ENCODE data around the gene POU3F3. TPM values are rescaled to one million over a fixed set of nuclear protein-coding genes. Genes with fewer than 3 reads are reported as not detected.

POU3F3 gene
- total RNA-seq, 2 donors from 2014 or later = not detected

- H3K4me1 ChIP-seq (ENCODE audit: control insufficient read depth, insufficient read depth, low read length) = peaks cover 9% of the 10 kb centered on the region
- no peak overlapping the region for H3K27ac ChIP-seq (ENCODE audit: low read depth, low read length)
- 0 to 2% methylated on average over 20 to 51 of the region's 51 CpGs for WGBS, 2 experiments (ENCODE audit: insufficient coverage in 1 of 2, insufficient read length in 1 of 2)
- H3K27me3 ChIP-seq (ENCODE audit: control insufficient read depth, insufficient read depth, low read length, poor library complexity, severe bottlenecking) = peaks cover 100% of the 10 kb centered on the region
- no peaks in the 10 kb centered on the region for H3K9me3 Mint-ChIP-seq
- H3K4me3 Mint-ChIP-seq = peak overlapping the region; percentile 26
- H3K27me3 Mint-ChIP-seq (ENCODE audit: insufficient read depth) = peaks cover 100% of the 10 kb centered on the region
- H3K9ac ChIP-seq (ENCODE audit: extremely low read depth, low read length, poor library complexity, severe bottlenecking) = no peak overlapping the region
- H3K9me3 ChIP-seq (ENCODE audit: control insufficient read depth, low read length) = no peaks in the 10 kb centered on the region
- no peak overlapping the region for H3K4me3 ChIP-seq (ENCODE audit: low read length)
- H3K27ac Mint-ChIP-seq = no peak overlapping the region
- peaks cover 20% of the 10 kb centered on the region for H3K4me1 Mint-ChIP-seq
- TF ChIP-seq CTCF (conservative IDR thresholded peaks at IDR 0.05) = no peak
- no peaks in the 10 kb centered on the region for H3K36me3 ChIP-seq (ENCODE audit: control insufficient read depth, insufficient read depth, low read length)
- H3K36me3 Mint-ChIP-seq (ENCODE audit: low read depth) = no peaks in the 10 kb centered on the region
- DNase-seq = peak; percentile 81
Measured at GRCh38 chr2:104866883-104867812, 13.2 kb downstream of the POU3F3 start.

- H3K27me3 Mint-ChIP-seq (ENCODE audit: insufficient read depth) = peaks cover 100% of the 10 kb centered on the region
- H3K27ac ChIP-seq (ENCODE audit: low read depth, low read length) = no peak overlapping the region
- H3K4me1 Mint-ChIP-seq = peaks cover 24% of the 10 kb centered on the region
- no peak for TF ChIP-seq CTCF (conservative IDR thresholded peaks at IDR 0.05)
- H3K27me3 ChIP-seq (ENCODE audit: control insufficient read depth, insufficient read depth, low read length, poor library complexity, severe bottlenecking) = peaks cover 100% of the 10 kb centered on the region
- H3K4me3 Mint-ChIP-seq = peak overlapping the region; percentile 26
- no peaks in the 10 kb centered on the region for H3K9me3 ChIP-seq (ENCODE audit: control insufficient read depth, low read length)
- no peak overlapping the region for H3K27ac Mint-ChIP-seq
- H3K4me3 ChIP-seq (ENCODE audit: low read length) = no peak overlapping the region
- peaks cover 16% of the 10 kb centered on the region for H3K4me1 ChIP-seq (ENCODE audit: control insufficient read depth, insufficient read depth, low read length)
- no peak for DNase-seq
- no peaks in the 10 kb centered on the region for H3K36me3 Mint-ChIP-seq (ENCODE audit: low read depth)
- no peak overlapping the region for H3K9ac ChIP-seq (ENCODE audit: extremely low read depth, low read length, poor library complexity, severe bottlenecking)
- WGBS, 2 experiments (ENCODE audit: insufficient coverage in 1 of 2, insufficient read length in 1 of 2) = 11 to 29% methylated on average over 15 to 32 of the region's 33 CpGs
- no peaks in the 10 kb centered on the region for H3K36me3 ChIP-seq (ENCODE audit: control insufficient read depth, insufficient read depth, low read length)
- no peaks in the 10 kb centered on the region for H3K9me3 Mint-ChIP-seq
Measured at GRCh38 chr2:104867813-104868504, 14.0 kb downstream of the POU3F3 start.

- H3K27ac ChIP-seq (ENCODE audit: low read depth, low read length) = no peak overlapping the region
- no peaks in the 10 kb centered on the region for H3K36me3 Mint-ChIP-seq (ENCODE audit: low read depth)
- peaks cover 16% of the 10 kb centered on the region for H3K4me1 ChIP-seq (ENCODE audit: control insufficient read depth, insufficient read depth, low read length)
- H3K27ac Mint-ChIP-seq = no peak overlapping the region
- no peak overlapping the region for H3K4me3 ChIP-seq (ENCODE audit: low read length)
- H3K9ac ChIP-seq (ENCODE audit: extremely low read depth, low read length, poor library complexity, severe bottlenecking) = no peak overlapping the region
- peaks cover 100% of the 10 kb centered on the region for H3K27me3 Mint-ChIP-seq (ENCODE audit: insufficient read depth)
- peaks cover 21% of the 10 kb centered on the region for H3K4me1 Mint-ChIP-seq
- H3K9me3 ChIP-seq (ENCODE audit: control insufficient read depth, low read length) = no peaks in the 10 kb centered on the region
- H3K27me3 ChIP-seq (ENCODE audit: control insufficient read depth, insufficient read depth, low read length, poor library complexity, severe bottlenecking) = peaks cover 100% of the 10 kb centered on the region
- 43 to 55% methylated on average over 3 to 4 of the region's 4 CpGs for WGBS, 2 experiments (ENCODE audit: insufficient coverage in 1 of 2, insufficient read length in 1 of 2)
- H3K4me3 Mint-ChIP-seq = no peak overlapping the region
- no peak for TF ChIP-seq CTCF (conservative IDR thresholded peaks at IDR 0.05)
- H3K9me3 Mint-ChIP-seq = no peaks in the 10 kb centered on the region
- no peaks in the 10 kb centered on the region for H3K36me3 ChIP-seq (ENCODE audit: control insufficient read depth, insufficient read depth, low read length)
- DNase-seq = no peak
Measured at GRCh38 chr2:104868505-104868866, 14.6 kb downstream of the POU3F3 start.
